K562 (cell line): ENCODE measurements around the gene SAMD4A. TPM values are rescaled to one million over a fixed set of nuclear protein-coding genes. Genes with fewer than 3 reads are reported as not detected.

Experiments
- ETV5 ChIP-seq: sonication (generic); formaldehyde crosslinking; IDR thresholded peaks from 2 replicates; pipeline ENCODE4 v1.4.0; 2020; ENCODE audit warnings: low read depth, mild to moderate bottlenecking, missing genetic modification reagents
- FOS ChIP-seq: IDR thresholded peaks from 3 replicates; pipeline ENCODE4 v1.6.1; 2011; ENCODE audit not compliant: insufficient read length; ENCODE audit errors: extremely low read depth
- FOXA3 ChIP-seq, 2 experiments: fragments of 450-650 bp in 1 of 2; sonication (generic) in 1 of 2; formaldehyde crosslinking; IDR thresholded peaks in 1 of 2; conservative IDR thresholded peaks in 1 of 2; 2 replicates each; pipeline versions ENCODE4 v1.4.0 to v1.8.0; 2020 to 2022; ENCODE audit warnings: mild to moderate bottlenecking in 2 of 2, missing genetic modification reagents in 1 of 2
- GTF2F1 ChIP-seq: IDR thresholded peaks from 2 replicates; pipeline ENCODE4 v1.6.1; 2011; ENCODE audit warnings: low read depth, low read length, improper control_type of control experiment
- SRSF7 ChIP-seq: fragments of 200-400 bp; formaldehyde crosslinking; optimal IDR thresholded peaks from 2 replicates; pipeline ENCODE3; 2017; ENCODE audit warnings: mild to moderate bottlenecking, low read depth, low read length
- TFAP4 ChIP-seq: sonication (generic); formaldehyde crosslinking; IDR thresholded peaks from 2 replicates; pipeline ENCODE4 v1.8.0; 2022; ENCODE audit warnings: missing genetic modification reagents, mild to moderate bottlenecking, moderate library complexity, borderline replicate concordance
- ZBTB40 ChIP-seq, 2 experiments: fragments of 450-650 bp in 1 of 2; sonication (generic) in 1 of 2; formaldehyde crosslinking in 1 of 2; IDR thresholded peaks; 2 replicates each; pipeline versions ENCODE4 v1.7.1 to v1.9.0; 2016 to 2022; ENCODE audit warnings: inconsistent platforms in 1 of 2, mild to moderate bottlenecking in 1 of 2, missing genetic modification reagents in 1 of 2
- polyA plus RNA-seq, 8 experiments: library from polyadenylated mRNA; depleted of rRNA in 4 of 8; stranded (reverse) in 5 of 8; unstranded in 3 of 8; fragments of >200 nt; fragmentation: Nextera tagmentation in 2 of 8; fragmentation: Illumina TruSeq in 1 of 8; extraction: Ambion mirVana in 2 of 8; extraction: Trizol in 1 of 8; gene quantifications; 2 replicates each; pipeline versions ENCODE4 v1.2.1 to v1.2.3, GENCODE V29; 2011 to 2014; ENCODE audit warnings: inconsistent platforms in 1 of 8, missing spikeins in 1 of 8
- total RNA-seq, 7 experiments: library from RNA; depleted of rRNA in 6 of 7; stranded (reverse); fragments of >200 nt in 6 of 7; fragmentation: Illumina TruSeq in 2 of 7; extraction: Trizol in 2 of 7; gene quantifications; 2 replicates each; pipeline versions ENCODE4 v1.2.1 to v1.2.3, GENCODE V29; 2011 to 2021; ENCODE audit warnings: low replicate concordance in 1 of 7
- TF ChIP-seq, protein P1 (sequence below), 2 experiments: fragments of 450-650 bp in 1 of 2; sonication (generic) in 1 of 2; formaldehyde crosslinking in 1 of 2; IDR thresholded peaks in 1 of 2; conservative IDR thresholded peaks in 1 of 2; 2 replicates each; pipeline versions ENCODE4 v1.6.1 to v1.8.1; 2016 to 2023; ENCODE audit warnings: mild to moderate bottlenecking in 2 of 2, moderate library complexity in 2 of 2, inconsistent platforms in 1 of 2, missing genetic modification reagents in 1 of 2

The SAMD4A gene
- total and polyA plus RNA-seq, 9 of the 15 experiments (the other 6 are each of a cell fraction or from before 2014, with no cell fraction given) = 0.66 to 6.8 (median 3.3) TPM

DNA sequence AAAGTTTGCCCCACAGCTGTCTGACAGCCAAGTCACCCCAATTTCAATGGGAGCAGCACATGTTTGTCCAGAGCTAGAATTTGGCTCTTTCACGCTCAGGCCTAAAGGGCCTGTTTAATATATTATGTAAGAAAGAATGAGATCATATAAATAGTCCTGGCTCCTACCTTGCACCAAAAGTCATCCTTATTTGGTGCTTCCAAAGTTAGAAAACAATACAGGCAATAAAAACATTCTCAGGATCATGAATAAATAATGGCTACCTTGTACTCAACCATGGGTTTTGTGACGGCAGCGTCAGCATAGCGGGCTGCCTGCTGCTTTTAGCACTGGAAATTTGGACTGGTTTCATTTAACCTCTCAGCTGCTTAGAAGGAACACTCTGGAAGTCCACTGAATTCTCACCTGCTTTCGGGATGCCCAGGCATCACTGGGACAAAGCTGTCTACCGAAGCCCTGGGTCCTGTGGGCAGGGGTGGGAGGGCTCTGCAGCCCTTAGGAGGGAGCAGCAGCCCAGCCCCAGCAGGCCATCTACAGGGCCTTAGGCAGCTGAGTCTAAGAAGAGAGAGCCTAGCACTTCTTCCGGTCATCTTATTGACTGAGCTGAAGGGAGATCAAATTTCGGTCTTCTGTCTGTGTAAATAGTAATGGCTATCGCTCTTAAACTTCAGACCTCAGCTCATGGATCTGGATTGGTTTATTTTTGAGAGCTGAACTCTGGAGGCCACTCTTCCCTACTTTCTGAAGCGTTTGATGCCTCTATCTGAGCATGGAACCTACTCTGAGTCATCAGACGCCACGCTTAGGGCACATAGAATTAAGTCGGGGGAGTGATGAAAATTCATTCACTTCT is 106.5 kb downstream of the SAMD4A start (continued):
- no peak for TF ChIP-seq ZBTB40 (IDR thresholded peaks at IDR 0.05)
- no peak for TF ChIP-seq ZBTB40 (CRISPR knock-in tag; IDR thresholded peaks at IDR 0.05)
- TF ChIP-seq FOS = no peak
- TF ChIP-seq ETV5 (CRISPR knock-in tag) = peak; percentile 38; the same call in 1 of the 2 replicates
- no peak for TF ChIP-seq GTF2F1
- no peak for TF ChIP-seq SRSF7
- peak; percentile 29; the same call in 1 of the 2 replicates for TF ChIP-seq TFAP4 (CRISPR knock-in tag)
- peak; percentile 40 to 88; a peak in 1 of 4 replicates for TF ChIP-seq FOXA3 (CRISPR knock-in tag; conservative IDR thresholded peaks at IDR 0.05 in 1 of 2, IDR thresholded peaks at IDR 0.05 in 1 of 2)
- TF ChIP-seq, protein P1, sequence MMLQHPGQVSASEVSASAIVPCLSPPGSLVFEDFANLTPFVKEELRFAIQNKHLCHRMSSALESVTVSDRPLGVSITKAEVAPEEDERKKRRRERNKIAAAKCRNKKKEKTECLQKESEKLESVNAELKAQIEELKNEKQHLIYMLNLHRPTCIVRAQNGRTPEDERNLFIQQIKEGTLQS (IDR thresholded peaks at IDR 0.05) = peak; percentile 48; the same call in 1 of the 2 replicates
- TF ChIP-seq, protein P1 (CRISPR knock-in tag; conservative IDR thresholded peaks at IDR 0.05) = no peak
